Measurements from ENCODE around the gene PRDX5.

- TF ChIP-seq CTCF (IDR thresholded peaks at IDR 0.05; ENCODE audit: insufficient read depth, low read length) (no peak), REST (IDR thresholded peaks at IDR 0.05; ENCODE audit: insufficient replicate concordance, low read depth) (no peak), POLR2AphosphoS5 (IDR thresholded peaks at IDR 0.05; ENCODE audit: low read depth) (no peak)
Measured at GRCh38 chr11:64323373-64323772, 5.5 kb downstream of the PRDX5 start.

Data from HL-60 (cell line).